ENCODE data around the gene NLGN1.

The NLGN1 gene

DNA sequence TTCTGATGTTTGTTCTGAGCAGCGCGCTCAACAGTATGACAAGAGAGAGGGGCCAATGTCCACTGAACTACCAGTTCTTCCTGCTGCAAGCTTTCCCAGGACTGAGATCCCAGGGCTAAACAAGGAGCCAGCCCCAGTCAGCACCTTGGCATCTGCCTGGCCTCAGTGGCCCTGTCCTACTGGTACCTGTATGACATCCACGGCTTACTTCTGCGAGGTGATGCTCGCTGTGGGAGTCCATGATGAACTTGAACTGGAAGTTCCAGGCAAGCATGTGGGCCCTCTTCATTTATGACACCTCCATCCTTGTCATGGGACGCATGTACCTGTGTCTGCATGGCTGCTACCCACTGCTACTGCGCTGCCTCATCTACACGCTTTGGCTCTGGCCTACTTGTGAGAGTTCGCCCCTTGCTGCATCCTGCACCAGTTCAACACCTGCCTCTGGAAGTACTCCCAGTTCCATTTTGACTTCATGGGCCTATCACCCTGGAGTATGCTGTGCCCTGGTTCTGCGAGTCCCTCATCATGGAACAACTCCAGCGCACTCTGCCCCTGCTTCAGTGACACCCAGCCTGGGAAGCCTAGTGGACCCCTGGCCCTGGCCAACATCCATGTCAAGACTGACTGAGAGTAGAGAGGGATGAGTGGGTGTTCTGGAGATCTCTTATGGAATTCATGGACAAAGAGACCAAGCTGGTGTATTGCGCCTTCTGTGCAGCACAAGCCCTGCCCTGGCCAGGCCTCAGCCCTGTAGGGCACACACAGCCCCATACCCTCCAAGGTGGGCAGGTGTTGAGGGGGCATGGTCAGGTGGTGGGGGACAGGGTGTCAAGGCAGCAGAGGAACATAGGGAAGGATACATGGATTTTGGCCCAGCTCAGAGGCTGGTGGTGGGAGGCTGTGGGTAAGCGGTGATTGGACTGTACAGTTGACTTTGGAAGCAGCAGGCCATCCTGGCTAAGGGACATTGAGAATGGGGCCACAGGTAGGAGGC is 246.8 kb downstream of the NLGN1 start:
- no peak for DNase-seq

DNA sequence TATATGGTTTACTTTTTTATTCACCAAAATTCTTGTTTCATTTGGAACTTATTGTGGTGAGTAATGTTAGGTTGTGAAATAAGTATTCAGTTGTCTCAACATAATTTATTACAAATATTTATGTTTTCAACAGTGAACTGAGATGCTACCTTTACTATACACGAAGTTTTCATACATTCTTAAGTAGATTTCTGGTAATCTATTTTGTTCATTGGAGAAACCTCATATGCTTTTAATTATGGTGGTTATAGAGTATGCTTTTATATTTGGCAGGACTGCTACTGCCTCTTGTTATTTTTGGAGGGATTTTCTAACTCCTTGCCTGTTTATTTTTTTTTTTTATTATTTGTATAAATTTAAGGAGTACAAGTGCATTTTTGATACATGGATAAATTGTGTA is 253.1 kb downstream of the NLGN1 start:
- no peak for DNase-seq

DNA sequence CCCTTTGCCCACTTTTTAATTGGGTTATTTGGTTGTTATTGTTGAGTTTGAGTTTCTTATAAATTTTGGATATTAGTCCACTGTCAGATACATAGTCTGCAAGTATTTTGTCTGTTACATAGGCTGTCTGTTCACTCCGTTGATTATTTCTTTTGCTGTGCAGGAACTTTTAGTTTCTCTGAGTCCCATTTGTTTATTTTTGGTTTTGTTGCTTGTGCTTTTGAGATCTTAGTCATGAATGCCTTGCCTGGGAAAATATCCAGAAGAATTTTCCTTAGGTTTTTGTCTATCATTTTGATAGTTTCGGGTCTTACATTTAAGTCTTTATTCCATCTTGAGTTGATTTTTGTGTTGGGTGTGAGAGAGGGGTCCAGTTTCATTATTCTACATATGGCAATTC is 254.5 kb downstream of the NLGN1 start:
- no peak for DNase-seq

DNA sequence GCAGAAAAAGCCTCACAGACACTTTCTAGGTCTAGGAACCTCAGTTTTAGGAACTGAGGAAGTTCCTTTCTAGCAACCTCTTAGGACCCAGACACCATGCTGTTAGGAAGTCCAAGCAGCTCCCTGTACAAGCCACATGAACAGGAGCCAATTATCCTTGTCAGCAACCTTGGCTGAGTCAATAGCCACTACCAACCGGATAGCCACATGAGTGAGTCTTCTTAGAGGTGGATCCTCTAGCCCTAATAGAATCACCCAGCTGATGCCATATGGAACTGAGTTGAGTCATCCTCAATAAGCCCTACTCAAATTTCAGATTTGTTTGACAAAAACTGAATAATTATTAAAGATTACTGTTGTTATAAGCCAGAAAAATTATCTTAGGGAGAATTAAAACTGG is 256.2 kb downstream of the NLGN1 start:
- no peak for DNase-seq

DNA sequence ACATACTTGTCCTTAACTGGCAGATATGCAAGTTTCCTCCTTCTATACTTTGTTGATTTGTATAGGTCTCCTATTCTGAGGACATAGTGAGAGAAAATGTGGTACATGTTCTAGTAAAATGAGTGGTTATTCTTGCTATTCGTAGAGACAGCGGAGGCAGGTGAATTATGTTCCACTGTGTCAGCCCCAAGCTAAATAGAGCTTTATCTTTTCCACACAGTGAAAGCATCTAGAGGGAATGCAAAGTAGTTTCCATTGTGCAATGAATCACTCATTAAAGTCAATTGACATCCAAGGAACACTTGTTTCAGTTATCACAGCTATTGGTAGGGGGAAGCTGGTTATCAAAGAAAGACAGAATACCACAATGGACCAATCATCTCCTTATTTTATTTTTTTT is 262.4 kb downstream of the NLGN1 start:
- no peak for DNase-seq

DNA sequence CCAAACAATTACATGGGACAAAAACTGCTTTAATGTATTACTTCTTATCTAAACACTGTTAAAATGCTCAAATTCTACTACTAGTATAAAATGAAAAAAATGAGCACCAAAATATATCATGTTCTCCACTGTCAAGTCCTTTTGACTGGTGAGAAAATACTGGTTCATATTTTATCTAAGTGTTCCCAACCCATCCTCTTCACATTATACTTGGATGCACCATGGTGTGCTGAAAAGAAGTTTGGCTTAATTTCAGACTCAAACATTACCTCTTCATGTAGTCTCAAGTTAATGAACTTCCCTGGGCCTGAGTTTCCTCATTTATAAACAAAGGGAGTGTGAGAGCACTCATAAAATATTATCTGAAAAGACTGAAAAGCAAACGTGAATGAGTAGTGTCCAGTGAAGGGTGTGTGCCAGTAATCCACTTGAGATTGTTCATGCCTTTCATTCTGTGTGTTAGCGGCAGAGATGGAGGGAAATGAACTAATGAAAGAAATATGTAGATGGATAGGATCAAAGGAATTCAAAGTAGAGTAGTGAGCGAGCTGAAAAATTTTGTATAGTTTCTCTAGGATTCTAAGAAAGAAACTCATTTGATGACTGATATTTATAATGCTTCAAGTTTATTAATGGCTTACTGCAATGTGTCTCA is 263.2 kb downstream of the NLGN1 start:
- no peak for DNase-seq

DNA sequence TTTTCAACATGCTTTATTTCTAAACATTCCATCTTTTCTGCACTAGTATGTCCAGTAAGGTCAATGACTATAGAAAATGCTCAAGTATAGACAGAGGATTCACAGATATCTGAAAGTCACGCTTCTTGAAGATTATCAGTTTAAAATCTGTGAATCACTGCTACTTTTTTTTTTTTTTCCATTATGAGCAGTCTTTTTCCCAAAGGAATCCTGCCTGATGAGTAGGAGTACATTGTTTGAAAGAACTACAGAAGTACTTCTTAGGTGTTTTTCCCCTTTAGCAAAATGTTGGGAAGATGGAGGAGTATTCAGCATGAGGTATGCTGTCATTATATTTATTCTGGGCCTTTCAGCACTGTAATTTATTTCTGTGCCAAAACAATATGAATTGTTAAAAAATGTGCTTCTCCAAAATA is 266.2 kb downstream of the NLGN1 start:
- no peak for DNase-seq

DNA sequence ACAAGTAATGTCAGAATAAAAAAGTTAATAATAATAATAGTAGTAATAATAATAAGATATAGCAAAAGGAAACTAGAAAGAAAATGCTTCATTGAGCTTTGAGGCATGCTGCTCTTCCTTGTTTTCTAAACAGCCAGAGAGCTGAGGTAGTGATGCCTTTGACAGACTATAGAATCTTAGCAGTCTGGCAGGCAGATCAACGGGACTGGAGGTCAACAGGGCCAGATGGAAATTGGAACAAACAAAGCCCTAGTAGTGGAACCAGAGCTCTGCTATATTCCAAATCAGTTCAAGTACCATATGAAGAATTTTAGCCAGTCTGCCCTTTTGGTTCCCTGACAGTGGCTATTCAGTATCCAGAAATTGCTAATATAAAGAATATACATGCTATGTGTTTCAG is 278.6 kb downstream of the NLGN1 start:
- DNase-seq = no peak

DNA sequence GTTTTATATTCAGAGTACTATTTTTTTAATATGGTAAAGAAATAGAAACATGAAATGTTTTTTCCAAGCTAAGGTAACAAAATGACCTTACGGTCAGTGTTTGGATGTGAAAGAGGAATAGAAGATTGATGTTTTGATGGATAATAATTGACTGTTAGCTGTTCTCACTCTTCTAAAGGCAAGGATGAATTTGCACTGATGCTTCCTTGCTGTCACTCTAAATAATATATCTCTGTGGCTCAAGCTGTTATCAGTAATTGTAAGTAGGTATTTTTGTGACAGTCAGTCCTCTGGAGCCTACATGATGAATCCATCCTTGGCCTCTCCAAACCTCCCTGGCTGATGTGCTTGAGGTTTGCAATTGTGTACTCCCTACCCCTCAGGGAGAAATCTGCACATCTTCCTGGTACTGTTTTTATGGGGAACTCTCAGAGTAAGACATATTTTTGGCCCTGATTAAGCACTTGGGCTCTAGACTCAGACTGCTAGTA is 283.7 kb downstream of the NLGN1 start:
- no peak for DNase-seq

DNA sequence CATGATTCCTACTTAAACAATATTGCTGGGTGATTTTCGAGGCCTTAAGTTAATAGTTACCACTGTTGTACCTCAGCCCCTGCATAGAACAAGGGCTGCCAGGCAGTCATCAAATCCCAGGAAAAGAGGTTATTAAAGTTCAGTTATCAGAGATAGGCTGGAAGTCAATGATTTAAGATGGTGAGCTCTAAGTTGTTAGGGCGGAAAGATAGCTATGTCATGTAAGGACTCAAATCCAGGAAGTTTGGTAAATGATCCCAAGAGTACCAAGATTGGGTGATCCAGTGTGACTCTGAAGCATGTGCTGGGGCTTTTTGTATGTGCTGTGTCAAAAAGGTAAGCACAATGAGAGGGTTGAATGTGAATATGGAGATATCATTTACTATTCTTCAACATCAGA is 287.9 kb downstream of the NLGN1 start:
- DNase-seq = no peak

DNA sequence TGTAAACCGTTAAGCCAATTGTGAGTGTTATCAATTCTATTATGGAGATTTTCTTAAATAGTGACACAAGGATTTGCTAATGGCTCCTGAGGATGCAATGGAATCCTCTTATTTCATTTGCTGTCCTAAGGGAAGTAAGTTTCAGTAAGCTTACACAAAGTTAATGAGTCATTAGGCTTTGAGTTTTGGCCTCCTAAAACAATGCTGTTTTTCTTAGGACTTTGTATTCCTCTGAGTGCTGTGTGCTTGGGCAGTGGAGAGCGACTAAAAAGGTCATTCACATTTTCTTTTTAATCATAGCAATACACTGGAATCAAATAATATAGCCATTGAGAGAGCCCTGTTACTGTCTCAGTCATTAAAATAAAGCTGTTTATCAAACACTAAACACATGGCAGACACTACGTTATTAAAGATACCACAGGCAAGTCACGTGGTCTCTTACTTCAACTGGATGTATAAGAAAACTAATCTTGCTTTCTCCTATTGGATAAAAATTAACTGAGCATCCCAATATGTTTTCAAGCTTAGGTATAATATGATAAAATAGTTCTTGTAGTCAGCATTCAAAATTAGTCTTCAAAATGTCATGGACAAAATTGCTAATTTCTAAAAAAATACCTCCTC is 290.8 kb downstream of the NLGN1 start:
- DNase-seq = no peak

DNA sequence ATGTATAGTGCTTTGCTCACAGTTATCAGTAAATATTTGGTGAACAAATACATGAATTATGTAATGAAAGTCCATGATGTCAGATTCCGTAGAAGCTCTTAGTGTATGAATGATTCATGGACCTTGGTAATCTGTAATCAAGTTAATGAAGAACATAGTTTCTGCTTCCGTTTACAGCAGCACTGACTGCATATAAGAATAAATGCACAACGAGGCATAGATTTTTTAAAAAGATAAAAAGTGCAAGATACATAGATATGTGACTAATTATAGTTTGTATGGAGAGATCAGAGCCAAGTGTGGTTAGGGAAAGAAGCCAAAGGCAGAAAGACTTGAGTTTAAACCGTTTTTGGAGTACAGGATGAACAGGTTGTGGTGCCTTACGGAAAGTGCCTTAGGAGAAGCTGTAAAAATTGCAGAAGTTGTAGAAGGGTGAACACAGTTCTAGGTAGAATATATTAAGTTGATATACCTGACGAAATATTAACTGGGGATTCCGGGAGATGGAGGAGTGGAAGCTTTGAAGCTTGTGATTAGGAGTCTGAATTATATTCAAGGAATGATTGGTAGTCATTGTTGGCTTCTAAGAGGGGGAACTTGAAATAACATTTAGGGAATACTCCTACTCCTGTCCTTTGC is 293.1 kb downstream of the NLGN1 start:
- no peak for DNase-seq

DNA sequence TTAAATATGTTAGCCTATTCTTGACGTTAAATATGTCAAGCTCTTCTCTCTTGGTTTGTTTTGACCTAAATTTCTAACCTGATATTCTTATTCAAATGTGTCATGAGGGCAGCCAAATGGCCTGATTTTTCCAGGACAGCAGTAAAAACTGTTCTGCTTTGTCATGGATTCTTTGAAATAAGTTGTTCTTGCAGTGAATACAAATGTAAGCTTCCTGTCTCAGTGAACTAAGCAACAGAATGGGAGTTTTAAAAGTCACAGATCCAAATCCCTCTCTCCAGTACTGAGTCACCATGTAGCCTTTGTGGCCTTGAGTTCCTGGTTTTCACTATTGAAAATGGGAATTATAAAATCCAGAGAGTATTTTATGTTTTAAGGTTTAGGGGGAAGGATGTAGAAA is 301.8 kb downstream of the NLGN1 start:
- DNase-seq = no peak

DNA sequence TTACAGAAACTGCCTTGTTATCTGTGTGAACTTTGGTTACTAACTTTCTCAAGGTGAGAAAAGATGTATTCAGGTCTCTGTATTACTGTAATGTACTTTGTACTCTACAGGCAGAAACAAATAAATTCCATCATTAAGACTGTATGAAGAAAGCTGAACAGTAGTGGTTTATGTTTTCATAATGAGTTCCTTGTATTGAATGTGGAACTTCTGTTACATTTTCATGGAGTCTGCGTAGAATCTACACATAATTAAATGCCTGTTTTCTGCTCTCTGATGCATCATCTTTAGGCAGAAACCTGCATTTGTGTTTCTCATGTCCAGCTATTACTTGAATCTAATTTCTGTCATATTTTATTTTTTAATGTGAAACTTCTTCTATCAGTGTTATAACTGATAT is 302.8 kb downstream of the NLGN1 start:
- no peak for DNase-seq

DNA sequence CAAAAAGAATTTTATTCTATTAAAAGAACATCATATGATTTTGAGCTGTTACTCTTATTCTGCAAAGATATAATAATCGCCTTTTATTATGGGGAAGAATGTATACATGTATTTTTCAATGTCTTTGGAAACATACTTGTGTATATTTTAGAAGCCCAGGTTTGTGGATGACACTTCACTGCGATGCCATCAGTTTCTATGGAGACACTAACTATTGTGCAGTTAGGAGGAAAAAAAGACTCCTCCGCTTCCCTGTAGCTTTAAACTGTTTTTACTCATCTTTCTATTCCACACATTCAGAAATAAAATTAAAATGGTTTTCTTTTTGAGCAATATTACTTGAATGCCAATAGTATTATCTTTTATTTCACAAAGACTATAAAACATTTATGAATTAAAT is 305.0 kb downstream of the NLGN1 start:
- DNase-seq = no peak

DNA sequence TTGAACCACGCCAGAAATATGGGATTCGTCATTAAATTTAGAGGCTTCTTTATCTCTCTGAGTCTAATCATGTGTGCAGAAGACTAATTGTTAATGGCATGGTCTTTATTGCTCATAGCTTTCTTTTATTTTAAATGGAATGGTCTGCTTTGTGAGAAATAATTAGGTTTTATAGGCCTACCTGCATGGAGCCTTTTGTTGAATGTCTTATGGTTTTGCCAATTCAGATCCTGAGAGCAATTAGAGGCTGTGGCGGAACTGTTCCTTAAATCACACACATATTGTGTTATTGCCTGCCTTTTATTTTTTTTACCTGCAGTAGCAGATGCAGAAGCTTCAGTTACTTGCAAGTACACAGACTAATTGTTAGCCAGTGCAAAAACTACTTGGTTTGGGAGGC is 306.2 kb downstream of the NLGN1 start:
- DNase-seq = no peak

DNA sequence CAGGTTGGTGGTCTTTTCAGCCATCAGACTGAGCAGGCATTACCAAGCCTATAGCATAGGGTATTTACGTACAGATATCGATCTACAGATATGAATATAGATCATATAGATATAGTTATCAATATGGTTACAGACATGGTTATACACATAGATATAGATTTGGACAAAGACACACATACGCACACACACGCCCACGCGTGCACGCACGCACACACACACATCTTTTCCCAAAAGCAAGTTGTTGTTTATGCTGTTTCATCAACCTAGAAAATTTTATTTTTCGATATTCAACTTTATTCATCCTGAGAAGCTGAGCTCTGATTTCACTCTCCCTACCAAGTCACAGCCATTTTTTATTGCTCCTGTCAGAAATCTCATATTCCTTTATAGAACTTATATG is 309.1 kb downstream of the NLGN1 start:
- DNase-seq = no peak

DNA sequence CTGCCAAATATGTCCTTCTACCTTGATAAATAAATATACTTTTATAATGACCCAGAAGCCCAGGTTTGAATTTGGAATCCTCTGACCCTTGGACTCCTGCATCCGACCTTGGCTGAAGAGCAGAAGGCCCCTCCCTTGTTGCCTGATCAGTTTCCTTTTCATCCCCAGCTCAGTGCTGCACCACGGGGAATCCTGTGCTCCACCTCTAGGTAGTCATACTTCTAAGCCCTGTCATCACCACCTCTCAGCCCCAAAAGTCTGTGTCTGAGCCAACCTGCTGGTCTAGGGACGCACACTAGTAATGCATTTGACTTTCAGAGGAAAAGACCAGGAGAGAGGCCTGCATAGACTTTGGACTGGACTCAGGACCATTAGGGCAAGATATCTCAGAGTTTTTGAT is 310.6 kb downstream of the NLGN1 start:
- no peak for DNase-seq

DNA sequence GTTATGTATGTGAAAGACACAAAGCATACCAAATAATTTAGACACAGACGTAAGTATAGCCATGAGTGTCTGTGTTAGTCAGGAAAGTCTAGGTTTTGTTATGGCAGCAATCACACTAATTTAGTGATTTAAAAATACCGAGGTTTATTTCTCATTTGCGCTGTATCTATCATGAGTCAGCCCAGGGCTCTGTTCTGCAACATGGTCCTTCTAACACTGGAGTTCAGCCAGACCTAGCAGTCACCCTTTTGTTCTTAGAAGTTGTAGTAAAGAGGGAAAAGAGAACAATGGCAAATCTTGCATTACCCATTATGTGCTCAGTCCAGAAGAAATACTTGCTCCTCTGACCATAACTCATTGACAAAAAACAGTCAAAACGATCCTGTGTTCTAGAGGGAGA is 311.5 kb downstream of the NLGN1 start:
- DNase-seq = no peak

DNA sequence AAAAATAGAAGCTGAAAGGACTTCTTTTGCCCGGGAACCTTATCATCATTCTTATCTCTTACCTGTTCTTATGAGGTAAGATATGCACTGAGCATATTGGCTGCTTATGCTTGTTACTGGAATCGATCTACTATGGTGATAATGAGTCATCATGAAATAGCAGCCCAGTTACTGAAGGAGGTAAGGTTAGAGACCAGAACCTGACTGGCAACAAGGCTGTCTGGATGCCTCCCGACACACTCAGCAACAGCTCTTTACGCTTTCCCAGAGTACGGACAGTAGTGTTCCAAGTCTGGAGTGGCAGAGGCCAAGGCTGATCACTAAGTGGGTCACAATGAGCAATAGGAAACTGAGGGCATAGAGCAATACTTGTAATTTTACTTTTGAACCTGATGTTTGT is 314.1 kb downstream of the NLGN1 start:
- no peak for DNase-seq

DNA sequence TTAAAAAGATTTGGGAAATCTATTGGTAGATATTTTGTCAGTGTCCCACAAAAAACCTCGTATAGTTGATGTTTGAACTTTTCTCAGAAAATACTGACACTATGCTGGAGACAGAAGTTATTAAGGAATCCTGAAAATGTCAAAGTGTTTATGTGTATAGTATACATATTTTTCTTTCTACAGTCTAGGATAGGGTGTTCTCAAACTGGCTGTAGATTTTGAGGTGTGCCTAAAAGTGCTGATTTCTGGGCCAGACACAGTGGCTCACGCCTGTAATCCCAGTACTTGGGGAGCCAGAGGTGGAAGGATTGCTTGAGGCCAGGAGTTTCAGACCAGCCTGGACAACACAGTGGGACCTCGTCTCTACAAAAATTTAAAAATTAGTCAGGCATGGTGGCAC is 322.0 kb downstream of the NLGN1 start:
- no peak for DNase-seq

DNA sequence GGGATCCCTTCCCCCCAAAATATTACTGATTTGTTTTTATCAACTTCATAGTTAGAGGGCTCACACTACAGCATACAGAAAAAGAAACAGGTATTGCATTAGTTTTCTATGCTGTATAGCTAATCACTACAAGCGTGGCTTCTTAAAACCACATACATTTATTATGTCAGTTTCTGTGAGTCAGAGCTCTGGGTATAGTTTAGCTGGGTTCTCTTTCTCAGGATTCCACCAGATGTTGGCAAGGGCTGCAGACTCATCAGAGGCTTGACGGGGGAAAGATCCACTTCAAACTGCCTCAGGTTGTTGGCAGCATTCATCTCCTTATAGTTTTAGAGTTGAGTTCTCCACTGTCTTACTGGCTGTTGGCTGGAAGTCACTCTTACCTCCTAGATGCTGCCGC is 328.0 kb downstream of the NLGN1 start:
- DNase-seq = no peak

DNA sequence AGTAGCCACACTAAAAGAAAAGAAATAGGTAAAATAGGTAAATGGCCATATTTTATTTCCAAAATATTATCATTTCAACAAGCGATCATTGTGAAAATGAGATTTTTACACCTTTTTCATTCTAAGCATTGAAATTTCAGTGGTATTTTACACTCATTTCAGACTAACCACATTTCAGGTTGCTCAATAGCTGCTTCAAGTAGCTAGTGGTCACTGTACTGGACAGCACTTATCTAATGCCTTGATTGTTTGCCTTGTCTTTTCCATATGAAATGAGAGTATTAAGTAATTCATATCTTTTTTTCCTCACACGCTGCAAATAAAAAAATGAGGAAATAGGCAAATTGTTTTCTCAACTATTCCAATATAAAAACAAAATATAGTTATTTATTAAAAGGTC is 332.8 kb downstream of the NLGN1 start:
- DNase-seq = no peak
